Retinal pigment epithelial cell (primary cell): ENCODE data around the gene NDST4.

Source experiments
- DNase-seq: peaks from one replicate; pipeline ENCODE4 v3.0.0-alpha.2; 2010; ENCODE audit warnings: low read depth
- H3K4me3 ChIP-seq: 2 replicates; pipeline ENCODE4 v1.5.1; 2011; ENCODE audit warnings: mild to moderate bottlenecking, low read length, control low read depth, moderate library complexity
- TF ChIP-seq, protein P1 (sequence below): conservative IDR thresholded peaks from 2 replicates; pipeline ENCODE4 v1.5.1; 2011; ENCODE audit warnings: low read depth, low read length, control low read depth, inconsistent platforms

The NDST4 gene

GRCh38 chr4:115145393-115146160 is 32.2 kb upstream of the NDST4 start:
- TF ChIP-seq, protein P1, sequence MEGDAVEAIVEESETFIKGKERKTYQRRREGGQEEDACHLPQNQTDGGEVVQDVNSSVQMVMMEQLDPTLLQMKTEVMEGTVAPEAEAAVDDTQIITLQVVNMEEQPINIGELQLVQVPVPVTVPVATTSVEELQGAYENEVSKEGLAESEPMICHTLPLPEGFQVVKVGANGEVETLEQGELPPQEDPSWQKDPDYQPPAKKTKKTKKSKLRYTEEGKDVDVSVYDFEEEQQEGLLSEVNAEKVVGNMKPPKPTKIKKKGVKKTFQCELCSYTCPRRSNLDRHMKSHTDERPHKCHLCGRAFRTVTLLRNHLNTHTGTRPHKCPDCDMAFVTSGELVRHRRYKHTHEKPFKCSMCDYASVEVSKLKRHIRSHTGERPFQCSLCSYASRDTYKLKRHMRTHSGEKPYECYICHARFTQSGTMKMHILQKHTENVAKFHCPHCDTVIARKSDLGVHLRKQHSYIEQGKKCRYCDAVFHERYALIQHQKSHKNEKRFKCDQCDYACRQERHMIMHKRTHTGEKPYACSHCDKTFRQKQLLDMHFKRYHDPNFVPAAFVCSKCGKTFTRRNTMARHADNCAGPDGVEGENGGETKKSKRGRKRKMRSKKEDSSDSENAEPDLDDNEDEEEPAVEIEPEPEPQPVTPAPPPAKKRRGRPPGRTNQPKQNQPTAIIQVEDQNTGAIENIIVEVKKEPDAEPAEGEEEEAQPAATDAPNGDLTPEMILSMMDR: no peak
- DNase-seq: no peak
- no peak overlapping the region for H3K4me3 ChIP-seq

GRCh38 chr4:115128037-115128436 is 14.6 kb upstream of the NDST4 start:
- H3K4me3 ChIP-seq: no peak overlapping the region
- TF ChIP-seq, protein P1: no peak
- no peak for DNase-seq

DNA sequence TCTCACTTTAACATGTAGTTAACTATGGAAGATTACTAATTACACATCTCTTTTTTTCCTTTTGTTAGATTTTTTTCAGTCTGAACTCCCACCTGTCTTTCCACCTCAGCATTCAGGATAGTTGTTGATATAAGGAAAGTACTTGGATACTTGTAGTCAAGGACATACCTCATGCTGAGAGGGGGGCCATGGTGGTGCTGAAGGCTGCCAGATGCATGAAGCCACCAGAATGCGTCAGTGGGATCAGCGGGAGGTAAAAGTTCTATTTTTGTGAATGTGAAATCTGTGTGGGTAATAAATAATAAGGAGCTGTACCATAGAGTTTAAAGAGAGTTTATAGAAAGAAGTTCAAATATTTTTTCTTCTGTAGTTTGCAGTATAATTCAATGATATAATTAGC is 13.1 kb upstream of the NDST4 start:
- TF ChIP-seq, protein P1: no peak
- no peak overlapping the region for H3K4me3 ChIP-seq
- DNase-seq: no peak

DNA sequence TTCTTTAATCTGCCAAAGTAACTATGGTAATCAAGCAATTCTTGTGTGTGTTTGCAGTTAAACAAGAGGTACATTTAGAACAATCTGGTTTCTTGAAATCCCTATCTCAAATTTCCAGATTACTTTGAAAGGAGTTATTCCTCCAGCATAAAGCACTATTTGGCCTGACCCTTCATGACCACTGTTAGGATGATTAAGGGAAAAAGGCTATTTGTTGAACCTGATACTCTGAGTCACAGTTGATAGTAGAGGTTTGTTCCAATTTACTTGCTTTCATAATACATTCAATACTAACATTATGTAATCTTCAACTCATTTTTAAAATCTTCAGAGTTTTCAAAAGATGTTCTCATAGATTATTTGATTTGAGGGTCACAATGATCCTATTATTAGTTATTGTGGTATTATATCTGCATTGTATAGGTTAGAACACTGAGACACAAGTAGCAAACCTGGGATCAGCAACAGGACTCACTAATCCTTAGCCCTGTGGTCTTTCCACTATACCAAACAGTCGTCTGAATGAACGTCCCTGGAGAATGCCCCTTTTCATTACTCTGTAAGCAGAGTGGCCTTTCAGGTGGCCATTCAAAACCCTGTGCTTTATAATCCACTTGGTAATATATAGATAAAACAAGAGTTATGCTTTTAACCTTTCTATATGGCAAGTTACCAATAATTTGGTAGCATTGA is 8.1 kb upstream of the NDST4 start:
- no peak overlapping the region for H3K4me3 ChIP-seq
- TF ChIP-seq, protein P1: no peak
- no peak for DNase-seq

DNA sequence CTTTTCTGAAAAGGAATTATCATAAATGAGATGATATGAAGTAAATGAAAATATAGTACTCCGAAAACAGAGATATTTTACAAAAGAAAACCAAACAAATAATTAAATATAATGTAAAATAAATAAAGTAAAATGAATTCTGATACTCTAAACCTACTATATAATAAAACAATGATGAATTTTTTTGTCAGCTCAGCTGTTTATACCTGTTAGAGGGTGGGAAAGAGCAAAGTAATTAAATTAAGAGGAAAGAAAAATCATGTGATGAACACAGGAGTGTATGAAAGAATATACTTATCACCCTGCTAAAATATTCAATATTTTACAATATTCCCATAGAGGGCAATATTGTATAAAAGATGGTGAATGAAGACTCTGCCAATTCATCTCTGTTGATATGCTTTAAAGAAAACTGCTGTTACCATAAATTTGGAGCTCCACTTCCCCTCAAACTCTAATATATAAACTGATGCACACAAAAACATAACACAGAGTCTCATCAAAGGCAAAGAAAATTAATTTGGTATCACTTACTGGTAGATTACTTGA is 6.5 kb upstream of the NDST4 start:
- DNase-seq: no peak
- TF ChIP-seq, protein P1: no peak
- no peak overlapping the region for H3K4me3 ChIP-seq

DNA sequence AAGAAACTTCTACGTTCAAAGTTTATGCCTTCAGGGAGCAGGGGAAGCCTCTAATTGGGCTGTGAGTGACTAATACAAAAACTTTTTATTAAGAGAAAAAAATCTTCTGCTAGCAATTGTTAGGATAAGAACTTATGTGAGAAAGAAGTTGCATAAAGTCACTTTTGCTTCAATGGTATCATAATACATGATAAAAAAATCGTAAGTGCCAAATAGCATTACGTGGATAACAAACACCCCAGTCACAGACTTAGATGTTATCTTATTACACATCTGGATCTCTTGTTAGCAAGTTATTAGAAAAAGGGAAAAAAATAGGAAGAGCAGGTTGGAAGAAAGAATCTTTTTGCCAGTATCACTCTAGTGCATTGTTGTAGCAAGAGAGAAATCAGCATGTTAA is 4.2 kb upstream of the NDST4 start:
- no peak overlapping the region for H3K4me3 ChIP-seq
- no peak for DNase-seq
- TF ChIP-seq, protein P1: no peak
